Tongue (tissue), 2 donors: ENCODE measurements around the gene CERCAM. TPM values are rescaled to one million over a fixed set of nuclear protein-coding genes. Genes with fewer than 3 reads are reported as not detected.
A peak's percentile ranks its signal among the peaks of the same experiment; 100 is the strongest.

Source experiments
- DNase-seq: peaks from one replicate; pipeline ENCODE4 v3.0.0-alpha.2; 2015
- total RNA-seq: library from RNA; depleted of rRNA; stranded (reverse); fragments of >200 nt; gene quantifications from one replicate; pipeline ENCODE4 v1.2.3, GENCODE V29; 2014

Gene CERCAM
- total RNA-seq, 1 donor from 2014 or later, result 63.2 TPM

- DNase-seq, result peak; percentile 79
Observed at GRCh38 chr9:128456613-128457061, 36.0 kb downstream of the CERCAM start.

GRCh38 chr9:128457207-128457606 lies 36.5 kb downstream of the CERCAM start:
- no peak for DNase-seq

GRCh38 chr9:128459011-128459410 lies 38.4 kb downstream of the CERCAM start:
- DNase-seq, result no peak

- no peak for DNase-seq
Observed at GRCh38 chr9:128469070-128469469, 48.4 kb downstream of the CERCAM start.

- DNase-seq, result no peak
Observed at GRCh38 chr9:128470560-128470959, 49.9 kb downstream of the CERCAM start.

GRCh38 chr9:128473104-128473503 lies 52.4 kb downstream of the CERCAM start:
- DNase-seq, result no peak

GRCh38 chr9:128475867-128476266 lies 55.2 kb downstream of the CERCAM start:
- DNase-seq, result no peak

- no peak for DNase-seq
Observed at GRCh38 chr9:128479262-128479661, 58.6 kb downstream of the CERCAM start.

GRCh38 chr9:128481561-128481960 lies 60.9 kb downstream of the CERCAM start:
- DNase-seq, result no peak

GRCh38 chr9:128482186-128482585 lies 61.5 kb downstream of the CERCAM start:
- no peak for DNase-seq

GRCh38 chr9:128484686-128485413 lies 64.2 kb downstream of the CERCAM start:
- DNase-seq, result no peak

- DNase-seq, result no peak
Observed at GRCh38 chr9:128485414-128485855, 64.8 kb downstream of the CERCAM start.

- DNase-seq, result no peak
Observed at GRCh38 chr9:128486201-128486600, 65.5 kb downstream of the CERCAM start.

Other genes starting within 250 kb of the CERCAM start
- gene CIZ1, start 229.3 kb upstream of the CERCAM start, total RNA-seq, result 30.1 TPM
- 31.9 TPM for gene DNM1, start 217.5 kb upstream of the CERCAM start, total RNA-seq
- 134 TPM for gene GOLGA2, start 144.8 kb upstream of the CERCAM start, total RNA-seq
- 14.7 TPM for gene SWI5, start 144.6 kb upstream of the CERCAM start, total RNA-seq
- 9.6 TPM for gene TRUB2, start 98.4 kb upstream of the CERCAM start, total RNA-seq
- gene COQ4, start 98.0 kb upstream of the CERCAM start, total RNA-seq, result 29.8 TPM
- gene SLC27A4, start 80.3 kb upstream of the CERCAM start, total RNA-seq, result 11.5 TPM
- 28.8 TPM for gene URM1, start 49.5 kb upstream of the CERCAM start, total RNA-seq
- gene ODF2, start 35.1 kb downstream of the CERCAM start, total RNA-seq, result 20.9 TPM
- gene GLE1, start 83.9 kb downstream of the CERCAM start, total RNA-seq, result 32.0 TPM
- 335 TPM for gene SPTAN1, start 131.7 kb downstream of the CERCAM start, total RNA-seq
- 37.0 TPM for gene DYNC2I2, start 236.0 kb downstream of the CERCAM start, total RNA-seq